ENCODE measurements around the gene MAL.

Gene MAL

GRCh38 chr2:94995553-94996304 is 29.8 kb upstream of the MAL start:
- TF ChIP-seq CTCF (IDR thresholded peaks at IDR 0.05; ENCODE audit: low read depth, low read length) (no peak), POLR2A (IDR thresholded peaks at IDR 0.05; ENCODE audit: extremely low read depth, insufficient read length) (no peak), MYC (IDR thresholded peaks at IDR 0.05; ENCODE audit: low read depth, low read length) (no peak), MAX (IDR thresholded peaks at IDR 0.05; ENCODE audit: low read depth, low read length) (no peak)
- no peak overlapping the region for H3K4me3 ChIP-seq (ENCODE audit: low read depth, low read length)
- no peak for DNase-seq (ENCODE audit: low read depth)

GRCh38 chr2:94996305-94997100 is 29.0 kb upstream of the MAL start:
- no peak for DNase-seq (ENCODE audit: low read depth)
- H3K4me3 ChIP-seq (ENCODE audit: low read depth, low read length): no peak overlapping the region
- TF ChIP-seq MYC (IDR thresholded peaks at IDR 0.05; ENCODE audit: low read depth, low read length) (no peak), MAX (IDR thresholded peaks at IDR 0.05; ENCODE audit: low read depth, low read length) (no peak), CTCF (IDR thresholded peaks at IDR 0.05; ENCODE audit: low read depth, low read length) (no peak), POLR2A (IDR thresholded peaks at IDR 0.05; ENCODE audit: extremely low read depth, insufficient read length) (no peak)

GRCh38 chr2:94997981-94998930 is 27.3 kb upstream of the MAL start:
- TF ChIP-seq MYC (IDR thresholded peaks at IDR 0.05; ENCODE audit: low read depth, low read length): no peak
- TF ChIP-seq CTCF (IDR thresholded peaks at IDR 0.05; ENCODE audit: low read depth, low read length): no peak
- TF ChIP-seq POLR2A (IDR thresholded peaks at IDR 0.05; ENCODE audit: extremely low read depth, insufficient read length): no peak
- no peak for TF ChIP-seq MAX (IDR thresholded peaks at IDR 0.05; ENCODE audit: low read depth, low read length)
- no peak for DNase-seq (ENCODE audit: low read depth)
- H3K4me3 ChIP-seq (ENCODE audit: low read depth, low read length): no peak overlapping the region

- H3K4me3 ChIP-seq (ENCODE audit: low read depth, low read length): no peak overlapping the region
- no peak for DNase-seq (ENCODE audit: low read depth)
These were observed 26.1 kb upstream of the MAL start for GRCh38 chr2:94999431-94999883.

More at GRCh38 chr2:94999431-94999883, 26.1 kb upstream of the MAL start:
- TF ChIP-seq CTCF (IDR thresholded peaks at IDR 0.05; ENCODE audit: low read depth, low read length): no peak
- TF ChIP-seq MYC (IDR thresholded peaks at IDR 0.05; ENCODE audit: low read depth, low read length): no peak
- no peak for TF ChIP-seq POLR2A (IDR thresholded peaks at IDR 0.05; ENCODE audit: extremely low read depth, insufficient read length)
- no peak for TF ChIP-seq MAX (IDR thresholded peaks at IDR 0.05; ENCODE audit: low read depth, low read length)
